SK-N-SH treated with all-trans-retinoic acid at 6 μM for 48 hours (cell line): Measurements from ENCODE around the gene AGRP.

ENCODE experiments used
- CREB5 ChIP-seq: fragments of 250-450 bp; sonication (Bioruptor Pico); IDR thresholded peaks from 2 replicates; pipeline ENCODE4 v1.5.1; 2020; ENCODE audit warnings: low read depth, mild to moderate bottlenecking, moderate library complexity
- CSDC2 ChIP-seq: fragments of 250-450 bp; sonication (Bioruptor Pico); IDR thresholded peaks from 2 replicates; pipeline ENCODE4 v1.5.0; 2020; ENCODE audit warnings: mild to moderate bottlenecking, moderate library complexity
- GLIS3 ChIP-seq: fragments of 250-450 bp; sonication (Bioruptor Pico); IDR thresholded peaks from 2 replicates; pipeline ENCODE4 v1.5.0; 2020; ENCODE audit warnings: mild to moderate bottlenecking, moderate library complexity
- PPARA ChIP-seq: fragments of 250-450 bp; sonication (Bioruptor Pico); IDR thresholded peaks from 2 replicates; pipeline ENCODE4 v1.5.0; 2020; ENCODE audit warnings: mild to moderate bottlenecking, borderline replicate concordance
- RARB ChIP-seq: fragments of 250-450 bp; sonication (Bioruptor Pico); IDR thresholded peaks from 2 replicates; pipeline ENCODE4 v1.8.0; 2021; ENCODE audit warnings: mild to moderate bottlenecking, moderate library complexity
- TOX ChIP-seq: fragments of 250-450 bp; sonication (Bioruptor Pico); IDR thresholded peaks from 2 replicates; pipeline ENCODE4 v1.8.0; 2021; ENCODE audit warnings: mild to moderate bottlenecking, moderate library complexity, borderline replicate concordance
- ZFP30 ChIP-seq: fragments of 450-650 bp; formaldehyde crosslinking; IDR thresholded peaks from 2 replicates; pipeline ENCODE4 v1.5.0; 2022; ENCODE audit warnings: mild to moderate bottlenecking, moderate library complexity
- ZNF565 ChIP-seq: fragments of 450-650 bp; formaldehyde crosslinking; conservative IDR thresholded peaks from 2 replicates; pipeline ENCODE4 v1.5.0; 2020; ENCODE audit warnings: low read depth, mild to moderate bottlenecking, moderate library complexity

- no peak for TF ChIP-seq ZFP30
- TF ChIP-seq GLIS3 (CRISPR knock-in tag) = no peak
- no peak for TF ChIP-seq PPARA
- TF ChIP-seq ZNF565 (CRISPR knock-in tag) = no peak
- no peak for TF ChIP-seq CSDC2 (CRISPR knock-in tag)
- no peak for TF ChIP-seq RARB
- TF ChIP-seq CREB5 (CRISPR knock-in tag) = no peak
- no peak for TF ChIP-seq TOX (CRISPR knock-in tag)
Observed at GRCh38 chr16:67471758-67472384, 11.5 kb downstream of the AGRP start.
